Subcutaneous abdominal adipose tissue (tissue), 5 donors: Measurements from ENCODE around the gene NXPE3.
A peak's percentile ranks its signal among the peaks of the same experiment; 100 is the strongest.

ENCODE experiments used
- H3K27ac ChIP-seq: one replicate; pipeline ENCODE4 v1.7.0; 2013; ENCODE audit warnings: low read depth, mild to moderate bottlenecking, inconsistent platforms, low read length, moderate library complexity
- H3K27me3 ChIP-seq, 5 donors: one replicate each; pipeline ENCODE4 v1.7.0; 2013; ENCODE audit warnings: low read length in 5 of 5, inconsistent platforms in 1 of 5; ENCODE audit not compliant: control insufficient read depth in 5 of 5, insufficient read depth in 4 of 5
- H3K36me3 ChIP-seq, 5 donors: one replicate each; pipeline ENCODE4 v1.7.0; 2013; ENCODE audit warnings: low read length in 5 of 5; ENCODE audit not compliant: control insufficient read depth in 5 of 5, insufficient read depth in 5 of 5
- H3K4me1 ChIP-seq, 5 donors: one replicate each; pipeline ENCODE4 v1.7.0; 2013; ENCODE audit warnings: low read length in 5 of 5, mild to moderate bottlenecking in 3 of 5, moderate library complexity in 1 of 5; ENCODE audit not compliant: control insufficient read depth in 5 of 5, insufficient read depth in 5 of 5
- H3K4me3 ChIP-seq, 5 donors: one replicate each; pipeline ENCODE4 v1.7.0; 2013; ENCODE audit warnings: low read length in 5 of 5, low read depth in 1 of 5
- H3K9ac ChIP-seq, 5 donors: one replicate each; pipeline ENCODE4 v1.7.0; 2013; ENCODE audit warnings: low read length in 5 of 5, mild to moderate bottlenecking in 4 of 5, moderate library complexity in 3 of 5
- H3K9me3 ChIP-seq, 5 donors: one replicate each; pipeline ENCODE4 v1.7.0; 2013; ENCODE audit warnings: low read length in 5 of 5; ENCODE audit not compliant: control insufficient read depth in 5 of 5
- donor health status: healthy.
- donor health status: healthy.
- donor health status: healthy.
- donor health status: healthy.
- donor health status: healthy.

Gene NXPE3

DNA sequence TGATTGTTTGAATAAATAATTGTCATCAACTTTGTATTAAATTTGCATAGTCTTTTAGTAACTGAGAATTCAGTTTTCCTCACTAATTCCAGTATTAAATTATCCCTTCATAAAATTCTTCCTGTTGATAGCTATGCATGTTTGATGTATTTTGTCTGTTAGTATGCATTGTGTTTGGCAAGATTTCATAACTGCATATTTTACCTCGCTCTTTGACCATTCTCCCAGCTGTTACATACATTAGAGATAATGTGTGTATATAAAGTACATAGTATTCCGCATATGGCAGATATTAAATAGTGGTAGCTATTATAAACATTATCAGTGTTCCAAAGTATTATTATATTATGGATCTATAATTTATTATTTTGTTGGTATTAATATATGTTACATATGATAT lies 59.7 kb downstream of the NXPE3 start:
- peaks cover 0 to 4% (median 0%) of the 10 kb centered on the region in 5 donors for H3K4me1 ChIP-seq
- H3K27ac ChIP-seq: no peak overlapping the region
- H3K4me3 ChIP-seq: no peak overlapping the region
- H3K9me3 ChIP-seq: no peaks in the 10 kb centered on the region
- no peak overlapping the region for H3K9ac ChIP-seq
- no peaks in the 10 kb centered on the region for H3K27me3 ChIP-seq
- no peaks in the 10 kb centered on the region for H3K36me3 ChIP-seq

DNA sequence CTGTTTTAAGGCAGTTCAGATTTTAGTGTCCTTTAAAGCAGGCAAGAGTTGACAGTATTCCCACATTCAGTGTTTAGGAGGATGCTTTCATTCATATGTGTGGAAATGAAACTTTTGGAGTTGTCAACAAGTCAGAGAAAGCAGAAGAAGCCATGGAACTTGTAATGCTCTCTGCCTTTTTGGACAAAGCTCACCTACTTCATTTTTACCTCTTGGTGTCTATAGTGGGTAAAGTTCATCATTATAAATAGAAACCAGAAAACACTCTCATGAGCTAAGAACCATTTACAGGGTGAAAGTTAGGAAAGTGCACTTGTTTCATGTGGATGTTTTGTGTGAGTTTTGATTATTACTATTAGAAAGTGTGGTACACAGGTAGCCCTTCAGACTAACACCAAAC lies 61.1 kb downstream of the NXPE3 start:
- Histone ChIP-seq H3K4me1 (peaks cover 0 to 4% (median 0%) of the 10 kb centered on the region in 5 donors), H3K27me3 (no peaks in the 10 kb centered on the region), H3K27ac (no peak overlapping the region), H3K9ac (no peak overlapping the region), H3K9me3 (no peaks in the 10 kb centered on the region), H3K36me3 (no peaks in the 10 kb centered on the region), H3K4me3 (no peak overlapping the region)

DNA sequence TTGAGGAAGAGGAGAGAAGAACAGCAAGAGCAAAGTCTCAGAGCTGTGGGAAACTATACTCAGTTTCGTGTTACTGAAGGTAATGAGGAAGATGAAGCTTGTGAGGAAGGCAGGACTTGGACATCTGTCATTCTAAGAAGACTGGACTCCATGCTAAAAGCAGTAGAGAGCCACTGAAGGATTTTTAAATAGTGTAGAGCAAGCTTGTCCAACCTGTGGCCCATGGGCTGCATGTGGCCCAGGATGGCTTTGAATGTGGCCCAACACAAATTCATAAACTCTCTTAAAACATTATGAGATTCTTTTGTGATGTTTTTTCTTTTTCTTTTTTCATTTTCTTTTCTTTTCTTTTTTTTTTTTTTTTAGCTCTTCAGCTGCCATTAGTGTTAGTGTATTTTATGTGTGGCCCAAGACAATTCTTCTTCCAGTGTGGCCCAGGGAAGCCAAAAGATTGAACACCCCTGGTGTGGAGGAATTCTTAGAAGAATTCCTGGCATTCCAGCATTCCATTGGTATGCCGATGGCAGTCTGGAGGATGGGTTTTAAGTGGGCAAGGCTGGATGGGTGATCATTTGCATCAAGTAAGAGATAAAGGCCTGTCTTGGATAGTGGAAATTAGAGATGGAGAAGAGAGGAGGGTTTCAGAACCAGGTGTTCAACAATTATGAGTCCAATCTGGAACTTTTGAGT lies 63.4 kb downstream of the NXPE3 start:
- H3K36me3 ChIP-seq: no peaks in the 10 kb centered on the region
- no peaks in the 10 kb centered on the region for H3K27me3 ChIP-seq
- H3K27ac ChIP-seq: no peak overlapping the region
- no peak overlapping the region for H3K4me3 ChIP-seq
- no peaks in the 10 kb centered on the region for H3K9me3 ChIP-seq
- H3K9ac ChIP-seq: no peak overlapping the region
- no peaks in the 10 kb centered on the region for H3K4me1 ChIP-seq

DNA sequence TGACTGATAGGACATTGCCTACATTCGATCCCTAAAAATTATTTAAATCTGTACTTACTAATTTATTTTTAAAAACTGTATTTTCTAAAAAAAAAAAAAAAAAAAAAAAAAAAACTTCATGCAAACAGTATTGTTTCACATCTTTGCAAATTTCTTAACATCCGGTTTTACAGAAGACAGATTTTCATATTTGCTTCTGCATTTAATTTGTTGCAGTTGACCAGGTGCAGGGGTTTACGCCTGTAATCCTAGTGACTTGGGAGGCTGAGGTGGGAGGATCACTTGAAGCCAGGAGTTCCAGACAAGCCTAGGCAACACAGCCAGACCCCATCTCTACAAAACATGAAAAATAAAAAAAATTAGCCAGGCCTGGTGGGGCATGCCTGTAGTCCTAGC lies 63.9 kb downstream of the NXPE3 start:
- no peak overlapping the region for H3K9ac ChIP-seq
- no peak overlapping the region for H3K27ac ChIP-seq
- H3K4me3 ChIP-seq: no peak overlapping the region
- no peaks in the 10 kb centered on the region for H3K4me1 ChIP-seq
- no peaks in the 10 kb centered on the region for H3K9me3 ChIP-seq
- H3K36me3 ChIP-seq: no peaks in the 10 kb centered on the region
- H3K27me3 ChIP-seq: no peaks in the 10 kb centered on the region

DNA sequence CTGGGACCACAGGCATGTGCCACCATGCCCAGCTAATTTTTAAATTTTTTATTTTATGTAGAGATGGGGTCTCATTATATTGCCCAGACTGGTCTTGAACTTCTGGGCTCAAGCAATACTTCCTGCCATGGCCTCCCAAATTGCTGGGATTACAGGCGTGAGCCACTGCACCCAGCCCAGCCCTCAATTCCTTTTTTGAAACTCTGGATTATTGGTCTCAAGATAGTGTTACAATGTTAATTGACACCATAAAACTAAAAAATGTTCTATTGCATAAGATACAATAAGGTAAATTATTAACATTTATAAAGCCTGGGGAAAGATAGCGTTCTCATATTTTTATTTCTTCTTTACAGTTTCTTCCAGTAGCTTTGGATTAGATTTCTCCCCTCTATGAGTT lies 66.4 kb downstream of the NXPE3 start:
- Histone ChIP-seq H3K27me3 (no peaks in the 10 kb centered on the region), H3K9me3 (no peaks in the 10 kb centered on the region), H3K9ac (no peak overlapping the region), H3K4me1 (peaks cover 0 to 7% (median 4%) of the 10 kb centered on the region in 5 donors), H3K36me3 (no peaks in the 10 kb centered on the region), H3K27ac (no peak overlapping the region), H3K4me3 (no peak overlapping the region)

DNA sequence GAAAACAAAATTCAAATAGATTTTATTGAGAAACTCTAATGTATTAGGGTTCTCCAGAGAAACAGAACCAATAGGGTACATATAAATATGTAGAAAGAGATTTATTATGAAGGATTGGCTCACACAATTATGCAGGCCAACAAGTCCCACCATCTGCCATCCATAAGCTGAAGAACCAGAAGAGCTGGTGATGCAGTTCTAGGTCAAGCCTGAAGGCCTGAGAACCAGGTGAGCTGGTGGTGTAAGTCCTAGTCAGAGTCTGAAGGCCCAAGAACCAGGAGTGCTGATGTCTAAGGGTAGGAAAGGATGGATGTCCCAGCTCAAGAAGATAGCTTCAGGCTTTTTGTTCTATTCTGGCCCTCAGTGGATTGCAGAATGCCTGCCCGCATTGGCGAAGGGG lies 67.7 kb downstream of the NXPE3 start:
- Histone ChIP-seq H3K4me3 (no peak overlapping the region), H3K9ac (no peak overlapping the region), H3K27me3 (no peaks in the 10 kb centered on the region), H3K27ac (no peak overlapping the region), H3K9me3 (no peaks in the 10 kb centered on the region), H3K4me1 (peaks cover 0 to 14% (median 8%) of the 10 kb centered on the region in 5 donors), H3K36me3 (peaks cover 0 to 2% (median under 1%) of the 10 kb centered on the region in 5 donors)

DNA sequence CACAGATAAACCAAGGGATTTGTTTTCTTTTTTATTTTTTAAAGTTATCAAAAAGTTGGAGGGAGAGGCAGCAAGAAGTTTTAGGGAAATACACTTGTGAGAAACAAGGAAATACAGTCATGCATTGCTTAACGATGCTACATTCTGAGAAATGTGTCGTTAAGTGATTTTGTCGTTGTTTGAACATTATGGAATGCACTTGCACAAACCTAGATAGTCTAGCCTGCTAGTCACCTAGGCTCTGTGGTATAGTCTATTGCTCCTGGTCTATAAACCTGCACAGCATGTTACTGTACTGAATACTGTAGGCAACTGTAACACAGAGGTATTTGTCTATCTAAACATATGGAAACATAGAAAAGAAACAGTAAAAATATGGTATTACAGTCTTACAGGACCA lies 68.3 kb downstream of the NXPE3 start:
- Histone ChIP-seq H3K27ac (no peak overlapping the region), H3K9me3 (no peaks in the 10 kb centered on the region)

DNA sequence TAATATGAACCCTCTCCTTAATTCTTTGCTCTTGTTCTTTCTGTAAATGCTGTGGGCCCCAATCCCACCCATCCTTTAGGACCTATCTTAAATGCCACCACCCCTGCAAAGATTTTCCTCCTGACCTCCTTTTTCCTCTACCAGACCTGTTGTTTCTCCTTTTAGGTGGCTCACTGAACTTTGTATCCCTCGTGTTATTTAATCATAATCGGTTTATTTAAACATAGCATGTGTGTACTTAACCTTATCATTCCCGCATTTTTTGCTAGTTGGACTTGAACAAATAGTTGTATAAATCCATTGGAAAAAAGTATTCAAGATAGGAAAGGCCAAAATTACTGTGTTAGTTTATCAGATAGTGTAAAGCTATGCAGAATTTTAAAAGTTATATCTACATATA lies 69.3 kb downstream of the NXPE3 start:
- Histone ChIP-seq H3K4me1 (peaks cover 0 to 20% (median 17%) of the 10 kb centered on the region in 5 donors), H3K9me3 (no peaks in the 10 kb centered on the region), H3K4me3 (peak overlapping the region; percentile 63 to 80 (median 69)), H3K9ac (peak overlapping the region in 4 of 5 donors; percentile 80 to 92 (median 82)), H3K27ac (peak overlapping the region; percentile 97), H3K36me3 (peaks cover 11 to 18% (median 17%) of the 10 kb centered on the region in 5 donors), H3K27me3 (no peaks in the 10 kb centered on the region)

More for the DNA sequence above, 68.3 kb downstream of the NXPE3 start:
- H3K9ac ChIP-seq: no peak overlapping the region
- H3K4me1 ChIP-seq: peaks cover 0 to 20% (median 13%) of the 10 kb centered on the region in 5 donors
- H3K4me3 ChIP-seq: no peak overlapping the region
- no peaks in the 10 kb centered on the region for H3K27me3 ChIP-seq
- peaks cover 4 to 8% (median 7%) of the 10 kb centered on the region in 5 donors for H3K36me3 ChIP-seq

DNA sequence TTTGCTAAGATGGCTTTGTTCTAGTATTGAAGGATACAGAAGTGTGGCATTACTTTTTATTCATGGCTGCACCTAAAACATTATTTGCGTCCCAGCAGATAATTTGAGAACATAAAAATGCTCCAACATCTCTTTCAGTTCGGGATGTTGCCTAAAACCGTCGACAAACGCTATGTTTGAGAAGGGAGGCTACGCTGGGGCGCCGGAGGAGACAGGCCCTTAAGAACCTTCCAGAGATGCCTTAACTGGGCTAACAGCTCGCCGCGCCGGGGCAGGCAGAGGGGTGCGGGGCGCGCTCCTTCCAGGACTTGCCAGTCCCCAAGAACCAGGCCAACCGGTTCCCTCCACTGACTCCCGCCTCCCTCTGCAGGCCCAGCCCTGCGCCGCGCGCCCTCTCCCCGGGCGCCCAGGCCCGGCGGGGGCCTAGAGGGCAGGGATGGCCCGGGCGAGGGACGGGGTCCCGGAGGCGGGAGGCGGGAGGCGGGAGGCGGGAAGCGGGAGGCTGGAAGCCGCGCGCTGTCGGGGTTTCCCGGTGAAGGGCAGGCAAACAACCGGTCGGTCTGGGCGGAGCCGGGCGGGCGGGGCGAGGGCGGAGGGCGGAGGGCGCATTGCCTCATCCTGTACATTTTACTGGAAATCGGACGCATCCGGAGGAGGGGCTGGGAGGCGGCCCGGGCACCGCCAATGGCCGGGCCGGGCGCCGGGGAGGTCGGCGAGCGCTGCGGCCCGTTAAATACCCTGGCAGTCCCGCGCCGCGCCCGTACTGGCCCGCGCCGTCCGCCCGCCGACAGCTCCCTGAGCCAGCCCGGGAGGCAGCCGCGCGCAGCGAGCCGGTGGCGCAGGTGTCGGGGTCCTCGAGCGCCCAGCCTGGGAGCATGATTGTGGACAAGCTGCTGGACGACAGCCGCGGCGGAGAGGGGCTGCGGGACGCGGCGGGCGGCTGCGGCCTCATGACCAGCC lies 70.0 kb downstream of the NXPE3 start, which contains the start of gene NFKBIZ:
NFKBIZ (plus strand) TSS at position 761 of the 960 bp plus-strand sequence; CDS start at position 876, 115 bp downstream.
- H3K4me3 ChIP-seq: peak within 1 kb of the TSS; percentile 90 to 98 (median 96)
- H3K36me3 ChIP-seq: peaks cover 16 to 25% (median 24%) of the 10 kb centered on the region in 5 donors
- H3K27ac ChIP-seq: peak within 1 kb of the TSS; percentile 97
- no peaks in the 10 kb centered on the region for H3K9me3 ChIP-seq
- peak within 1 kb of the TSS; percentile 84 to 99 (median 97) for H3K9ac ChIP-seq
- no peaks in the 10 kb centered on the region for H3K27me3 ChIP-seq
- H3K4me1 ChIP-seq: peaks cover 0 to 25% (median 18%) of the 10 kb centered on the region in 5 donors
